GM18867 (cell line): ENCODE measurements around the gene ODC1.
A peak's percentile ranks its signal among the peaks of the same experiment; 100 is the strongest.

Experiments
- ATAC-seq: cut with Tn5 transposase; IDR thresholded peaks from one replicate; pipeline ENCODE4 v1.9.1; 2021; ENCODE audit warnings: mild to moderate bottlenecking, moderate library complexity; ENCODE audit not compliant: unreplicated experiment

Gene ODC1

GRCh38 chr2:10434886-10435819, 13.0 kb downstream of the ODC1 start:
- peak; percentile 59 for ATAC-seq

- no peak for ATAC-seq
Measured at GRCh38 chr2:10433947-10434885, 13.9 kb downstream of the ODC1 start.

- no peak for ATAC-seq
Measured at GRCh38 chr2:10433264-10433946, 14.7 kb downstream of the ODC1 start.

GRCh38 chr2:10432311-10433181, 15.6 kb downstream of the ODC1 start:
- no peak for ATAC-seq

GRCh38 chr2:10431797-10432196, 16.3 kb downstream of the ODC1 start:
- ATAC-seq = no peak

- ATAC-seq = no peak
Measured at GRCh38 chr2:10430886-10431622, 17.1 kb downstream of the ODC1 start.

- no peak for ATAC-seq
Measured at GRCh38 chr2:10428924-10429323, 19.2 kb downstream of the ODC1 start.

- no peak for ATAC-seq
Measured at GRCh38 chr2:10428355-10428754, 19.8 kb downstream of the ODC1 start.

GRCh38 chr2:10427618-10427949, 20.5 kb downstream of the ODC1 start:
- ATAC-seq = no peak

- ATAC-seq = no peak
Measured at GRCh38 chr2:10426726-10427617, 21.2 kb downstream of the ODC1 start.

GRCh38 chr2:10425699-10426098, 22.4 kb downstream of the ODC1 start:
- no peak for ATAC-seq

- no peak for ATAC-seq
Measured at GRCh38 chr2:10424916-10425505, 23.1 kb downstream of the ODC1 start.

- ATAC-seq = no peak
Measured at GRCh38 chr2:10424051-10424450, 24.1 kb downstream of the ODC1 start.

GRCh38 chr2:10423400-10423774, 24.7 kb downstream of the ODC1 start:
- no peak for ATAC-seq

- no peak for ATAC-seq
Measured at GRCh38 chr2:10422732-10423399, 25.3 kb downstream of the ODC1 start.

- ATAC-seq = no peak
Measured at GRCh38 chr2:10422251-10422650, 25.9 kb downstream of the ODC1 start.

GRCh38 chr2:10419553-10420257, 28.4 kb downstream of the ODC1 start:
- ATAC-seq = no peak
